NCI-H524 treated with DMSO at 0.1 percent for 48 hours (cell line): Measurements from ENCODE around the gene PMF1.

Source experiments
- DNase-seq: peaks from one replicate; lab custom pipeline; 2025; lab: John Stamatoyannopoulos, UW

Gene PMF1

GRCh38 chr1:156238248-156238647, 25.4 kb downstream of the PMF1 start:
- DNase-seq: no peak

GRCh38 chr1:156241311-156241811, 28.6 kb downstream of the PMF1 start:
- no peak for DNase-seq

DNA sequence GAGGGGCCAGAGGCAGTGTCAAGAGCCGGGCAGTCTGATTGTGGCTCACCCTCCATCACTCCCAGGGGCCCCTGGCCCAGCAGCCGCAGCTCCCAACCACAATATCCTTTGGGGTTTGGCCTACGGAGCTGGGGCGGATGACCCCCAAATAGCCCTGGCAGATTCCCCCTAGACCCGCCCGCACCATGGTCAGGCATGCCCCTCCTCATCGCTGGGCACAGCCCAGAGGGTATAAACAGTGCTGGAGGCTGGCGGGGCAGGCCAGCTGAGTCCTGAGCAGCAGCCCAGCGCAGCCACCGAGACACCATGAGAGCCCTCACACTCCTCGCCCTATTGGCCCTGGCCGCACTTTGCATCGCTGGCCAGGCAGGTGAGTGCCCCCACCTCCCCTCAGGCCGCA, 29.1 kb downstream of the PMF1 start, which contains the start of gene BGLAP:
BGLAP (plus strand) TSS at position 259 of the 400 bp plus-strand sequence; CDS start at position 307, 48 bp downstream.
- DNase-seq: no peak

- DNase-seq: no peak
These were observed 29.9 kb downstream of the PMF1 start for GRCh38 chr1:156242738-156243137.

GRCh38 chr1:156244126-156244525, 31.3 kb downstream of the PMF1 start:
- no peak for DNase-seq

- DNase-seq: no peak
These were observed 31.9 kb downstream of the PMF1 start for GRCh38 chr1:156244712-156245111.

DNA sequence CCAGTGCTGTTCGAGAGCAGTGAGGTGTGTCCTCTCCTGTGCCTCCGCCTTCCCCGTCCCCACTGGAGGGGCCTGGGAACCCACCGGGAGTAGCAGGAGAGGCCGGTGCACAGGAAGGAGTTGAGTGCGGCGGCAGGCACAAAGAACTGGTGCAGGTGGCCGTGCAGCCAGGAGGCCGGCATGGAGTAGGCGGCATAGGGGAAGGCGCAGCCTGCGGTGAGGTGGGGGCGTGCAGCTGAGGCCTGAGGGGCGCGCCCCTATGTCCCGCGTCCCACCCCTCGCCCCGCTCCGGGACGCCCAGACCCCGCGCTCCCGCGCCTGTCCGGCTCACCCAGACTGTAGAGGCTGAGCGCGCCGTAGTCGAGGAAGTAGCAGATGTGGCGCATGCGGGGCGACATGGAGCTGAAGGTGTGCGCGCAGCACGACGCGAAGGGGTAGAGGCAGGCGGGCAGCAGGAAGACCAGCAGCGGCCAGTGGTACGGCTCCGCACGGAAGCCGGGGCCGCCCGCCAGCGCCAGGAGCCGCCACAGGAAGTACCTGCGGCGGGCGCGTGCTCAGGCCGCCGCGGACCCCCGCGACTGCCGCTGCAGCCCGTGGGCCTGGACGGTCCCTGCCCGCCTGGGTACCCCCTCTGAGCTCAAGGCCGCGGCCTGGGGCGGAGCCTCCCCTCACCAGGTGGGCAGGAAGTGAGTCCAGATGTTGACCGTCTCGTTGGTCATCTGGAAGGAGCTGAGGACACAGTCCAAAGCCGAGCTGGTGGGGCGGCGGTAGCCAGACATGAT, 32.8 kb downstream of the PMF1 start:
- no peak for DNase-seq

DNA sequence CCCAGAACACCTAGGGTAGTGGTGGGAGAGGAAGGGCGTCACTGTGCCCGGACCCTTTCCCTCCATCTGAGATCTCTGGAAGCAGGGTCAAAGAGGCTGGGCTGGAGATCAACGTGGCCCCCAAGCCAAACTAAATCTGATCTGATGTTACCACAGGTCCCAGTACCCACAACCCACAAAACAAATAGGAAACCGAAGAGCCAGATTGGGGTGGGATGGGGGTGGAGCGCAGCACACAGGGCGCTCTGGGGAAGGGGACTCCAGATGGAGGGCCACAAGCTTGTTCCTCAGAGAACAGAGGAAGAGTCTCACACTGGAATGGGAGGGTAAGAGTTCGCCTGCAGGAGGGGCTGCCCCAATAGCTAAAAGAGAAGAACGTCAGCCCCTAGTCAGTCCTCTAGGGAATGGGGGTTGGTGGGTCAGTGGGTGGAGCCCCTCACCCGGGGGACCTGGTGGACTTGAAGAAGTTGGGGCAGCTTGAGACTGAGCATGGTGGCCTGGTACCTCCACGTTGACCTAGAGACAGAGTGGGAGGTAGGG, 33.5 kb downstream of the PMF1 start:
- no peak for DNase-seq

GRCh38 chr1:156246781-156247459, 34.1 kb downstream of the PMF1 start:
- DNase-seq: no peak

DNA sequence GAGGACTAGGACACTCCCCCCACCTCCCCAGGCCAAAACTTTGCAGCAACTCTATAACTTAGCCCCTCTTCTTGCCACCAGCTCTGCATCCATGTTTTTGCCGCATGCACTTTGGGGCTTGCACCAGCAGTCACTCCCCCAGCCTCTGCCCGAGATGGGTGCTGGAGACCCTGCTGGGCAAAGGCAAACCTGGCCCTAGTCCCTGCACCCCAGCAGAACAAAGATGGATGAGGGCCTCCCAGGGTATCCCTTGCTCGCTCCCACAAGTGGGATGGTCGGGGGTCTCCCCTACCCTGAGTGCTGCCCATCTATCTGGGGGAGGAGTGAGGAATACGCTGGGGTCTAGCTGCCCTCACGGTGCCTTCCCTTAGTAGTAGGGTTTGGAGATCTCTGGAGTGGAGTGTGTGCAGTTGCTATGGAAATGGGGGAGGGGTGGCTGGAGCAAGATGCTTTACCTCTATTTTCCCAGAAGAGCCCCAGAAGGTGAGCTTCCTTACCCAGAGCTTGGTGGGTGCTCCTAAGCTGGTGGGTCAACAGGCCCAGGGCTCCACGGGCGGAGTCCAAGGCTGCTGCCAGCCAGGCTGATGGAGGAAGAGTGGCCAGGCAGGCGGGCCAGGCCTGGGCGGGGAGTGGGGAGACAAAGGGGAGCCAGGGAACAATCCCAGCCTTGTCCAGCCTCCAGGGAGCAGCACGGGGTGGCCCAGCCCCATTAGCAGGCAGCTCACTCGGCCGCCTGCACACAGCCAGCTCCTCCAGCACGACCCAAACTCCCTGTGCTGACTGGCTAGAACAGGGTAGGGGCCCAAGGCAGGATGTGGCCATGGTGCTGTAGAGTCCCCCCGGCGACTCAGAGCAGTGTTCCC, 34.9 kb downstream of the PMF1 start, which contains the start of gene PAQR6:
PAQR6 (minus strand) TSS at position 597 of the 863 bp plus-strand sequence. CDS start 1,325 bp downstream, outside the sequence.
- DNase-seq: no peak

- DNase-seq: no peak
These were observed 35.5 kb downstream of the PMF1 start for GRCh38 chr1:156248323-156248683.

GRCh38 chr1:156249593-156249992, 36.8 kb downstream of the PMF1 start:
- DNase-seq: no peak

DNA sequence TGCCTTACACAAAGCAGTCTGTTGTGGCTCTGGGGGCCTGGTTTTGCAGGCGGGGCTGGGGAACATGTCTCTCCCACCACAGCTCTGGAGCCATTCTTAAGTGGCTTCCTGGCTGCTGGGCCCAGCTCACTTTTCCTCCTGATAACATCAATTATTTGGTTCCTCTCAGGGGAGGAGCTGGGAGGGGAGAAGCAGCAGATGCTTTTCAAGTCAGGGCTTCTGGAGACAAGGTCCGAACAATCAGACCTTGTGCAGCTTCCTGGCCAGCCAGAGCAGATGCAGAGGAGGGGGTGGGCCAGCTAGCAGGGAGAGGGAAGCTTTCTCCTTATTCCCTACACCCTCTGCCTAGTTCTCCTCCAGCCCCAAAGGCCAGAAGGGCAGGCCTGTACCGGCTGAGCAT, 38.7 kb downstream of the PMF1 start:
- no peak for DNase-seq

- DNase-seq: no peak
These were observed 40.8 kb downstream of the PMF1 start for GRCh38 chr1:156253634-156254033.

DNA sequence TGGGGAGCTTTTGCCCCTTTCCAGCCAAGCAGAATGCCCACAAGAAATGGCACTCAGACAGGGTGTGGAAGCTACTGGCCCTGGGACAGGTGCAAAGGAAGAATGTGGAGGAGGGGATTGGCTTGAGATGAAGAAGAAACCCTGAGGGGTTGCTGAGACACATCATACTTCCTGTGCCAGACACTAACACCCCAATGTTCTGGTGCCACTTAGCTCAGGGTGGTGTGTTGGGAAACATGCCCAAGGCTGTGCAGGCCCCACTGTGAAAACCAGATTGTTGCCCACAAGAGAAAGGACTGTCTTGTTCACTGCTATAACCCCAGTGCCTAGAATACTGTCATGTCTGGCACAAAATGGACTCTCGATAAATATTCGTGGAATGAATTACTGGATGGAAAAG, 44.9 kb downstream of the PMF1 start:
- DNase-seq: no peak

GRCh38 chr1:156258859-156259258, 46.1 kb downstream of the PMF1 start:
- no peak for DNase-seq

DNA sequence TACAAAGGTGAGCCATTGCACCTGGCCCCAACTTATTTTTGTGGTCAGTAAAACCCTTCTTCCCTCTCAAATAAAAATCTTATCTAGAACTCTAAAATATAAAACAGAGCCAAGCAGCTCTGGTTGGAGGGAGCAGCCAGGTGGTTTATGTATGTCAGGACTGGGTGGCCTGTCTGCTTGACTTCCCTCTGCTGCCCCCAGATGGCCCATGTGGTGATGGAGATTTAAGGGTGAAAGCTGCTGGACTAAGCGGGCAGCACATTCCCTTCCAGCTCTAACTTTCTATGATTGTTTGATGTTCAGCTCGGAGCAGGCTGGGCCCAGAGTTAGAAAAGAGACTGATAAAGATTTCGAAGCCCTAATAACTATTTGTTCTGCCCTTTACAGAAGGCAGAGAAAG, 47.0 kb downstream of the PMF1 start:
- no peak for DNase-seq

DNA sequence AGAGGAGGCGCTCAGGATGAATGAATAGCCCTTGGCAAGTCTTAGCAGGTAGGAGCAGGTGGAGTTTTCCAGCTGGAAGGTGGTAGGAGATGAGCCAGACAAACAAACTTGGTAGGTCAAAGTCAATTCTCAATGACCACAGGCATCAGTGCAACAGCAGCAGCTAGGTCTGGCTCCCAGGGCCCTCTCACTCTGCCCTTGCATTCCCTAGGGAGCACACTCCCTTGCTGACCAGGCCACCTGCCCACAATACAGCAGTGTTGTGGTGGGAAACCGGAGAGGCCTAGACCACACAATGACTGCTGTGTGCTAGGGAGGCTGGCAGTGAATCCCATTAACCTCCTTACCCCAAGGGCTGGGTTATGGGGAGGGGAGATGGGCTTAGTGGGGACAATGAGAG, 48.1 kb downstream of the PMF1 start:
- no peak for DNase-seq

- DNase-seq: no peak
These were observed 49.9 kb downstream of the PMF1 start for GRCh38 chr1:156262461-156263287.

DNA sequence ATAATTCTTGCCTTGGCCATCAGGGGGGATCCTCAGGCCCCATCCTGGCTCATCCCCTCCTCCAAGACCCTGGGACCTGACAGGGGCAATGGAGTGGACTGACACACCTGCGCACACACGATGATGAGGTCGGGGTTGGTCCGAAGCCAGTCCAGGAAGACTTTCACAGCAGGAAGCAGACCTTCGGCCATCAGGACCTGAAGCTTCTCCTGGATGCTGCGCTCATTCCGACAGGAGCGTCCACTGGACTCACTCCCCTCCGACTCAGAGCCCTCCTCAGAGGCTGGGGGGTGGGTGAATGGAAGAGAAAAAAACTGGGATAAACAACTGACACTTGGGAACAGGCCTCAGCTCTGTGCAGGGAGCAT, 50.5 kb downstream of the PMF1 start:
- DNase-seq: no peak

DNA sequence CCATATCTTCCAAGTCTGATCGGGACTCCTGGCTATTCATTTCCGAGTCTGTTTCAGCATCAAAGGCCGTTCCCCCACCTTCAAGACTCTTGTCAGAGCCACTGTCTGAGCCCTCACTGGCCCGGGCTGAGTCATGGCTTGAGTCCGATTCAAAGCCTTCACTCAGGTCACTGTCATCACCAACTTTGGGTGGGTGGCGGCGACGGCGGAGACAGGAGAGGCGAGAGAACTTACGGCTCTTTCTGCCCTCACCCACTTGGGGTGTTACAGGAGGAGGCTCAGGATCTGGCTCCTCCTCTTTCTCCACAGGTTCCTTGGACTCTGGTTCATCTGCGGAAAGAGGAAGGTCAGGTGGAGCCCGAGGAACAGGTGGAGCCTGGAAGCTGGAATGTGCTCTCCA, 53.2 kb downstream of the PMF1 start:
- no peak for DNase-seq
